Measurements from ENCODE around the gene ASXL3.

ASXL3 gene

GRCh38 chr18:33717339-33717738 is 139.3 kb downstream of the ASXL3 start:
- no peak for DNase-seq (ENCODE audit: low read depth in 2 of 2)

- DNase-seq (ENCODE audit: low read depth in 2 of 2), result no peak
Measured at GRCh38 chr18:33720133-33720532, 142.1 kb downstream of the ASXL3 start.

DNA sequence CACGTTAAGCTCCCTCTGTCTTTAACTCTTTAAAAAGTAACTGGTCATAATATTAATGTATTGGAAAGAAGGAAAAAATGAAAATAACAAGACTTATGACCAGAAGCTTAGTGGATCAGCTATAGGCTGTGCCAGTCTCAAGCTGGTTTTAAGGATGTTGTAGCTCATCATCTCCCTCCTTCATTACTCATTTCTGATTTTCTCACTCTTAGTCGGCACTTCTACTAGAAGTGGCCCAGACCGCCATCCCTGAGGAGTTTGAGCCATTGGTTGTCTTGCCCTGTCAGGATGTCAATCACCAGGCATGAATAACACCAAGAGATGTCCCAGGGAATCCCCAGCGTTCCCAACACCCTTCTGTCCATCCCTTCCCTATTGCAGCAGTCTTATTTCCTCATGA is 151.5 kb downstream of the ASXL3 start:
- DNase-seq (ENCODE audit: low read depth in 2 of 2), result no peak

DNA sequence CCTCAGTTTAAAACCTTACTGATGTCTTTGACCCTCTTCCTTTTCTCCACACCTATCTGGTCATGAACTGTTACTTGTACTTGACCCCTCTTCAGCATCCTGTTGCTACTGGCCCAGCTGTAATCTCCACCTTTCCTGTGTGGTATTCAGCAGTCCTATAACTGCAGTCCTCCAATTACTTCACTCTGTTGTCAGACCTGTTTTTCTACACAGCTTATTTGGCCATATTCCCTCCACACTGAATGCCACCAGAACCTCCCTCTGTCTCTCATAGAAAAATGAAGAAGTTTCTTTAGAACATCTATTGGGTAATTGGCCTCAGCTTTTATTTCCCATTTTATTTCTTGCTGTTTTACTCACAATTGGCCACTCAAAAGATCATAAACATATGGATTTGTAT is 155.4 kb downstream of the ASXL3 start:
- no peak for DNase-seq (ENCODE audit: low read depth in 2 of 2)

- DNase-seq (ENCODE audit: low read depth in 2 of 2), result no peak
Measured at GRCh38 chr18:33735428-33735827, 157.4 kb downstream of the ASXL3 start.

GRCh38 chr18:33741760-33742159 is 163.7 kb downstream of the ASXL3 start:
- no peak for DNase-seq (ENCODE audit: low read depth in 2 of 2)

DNA sequence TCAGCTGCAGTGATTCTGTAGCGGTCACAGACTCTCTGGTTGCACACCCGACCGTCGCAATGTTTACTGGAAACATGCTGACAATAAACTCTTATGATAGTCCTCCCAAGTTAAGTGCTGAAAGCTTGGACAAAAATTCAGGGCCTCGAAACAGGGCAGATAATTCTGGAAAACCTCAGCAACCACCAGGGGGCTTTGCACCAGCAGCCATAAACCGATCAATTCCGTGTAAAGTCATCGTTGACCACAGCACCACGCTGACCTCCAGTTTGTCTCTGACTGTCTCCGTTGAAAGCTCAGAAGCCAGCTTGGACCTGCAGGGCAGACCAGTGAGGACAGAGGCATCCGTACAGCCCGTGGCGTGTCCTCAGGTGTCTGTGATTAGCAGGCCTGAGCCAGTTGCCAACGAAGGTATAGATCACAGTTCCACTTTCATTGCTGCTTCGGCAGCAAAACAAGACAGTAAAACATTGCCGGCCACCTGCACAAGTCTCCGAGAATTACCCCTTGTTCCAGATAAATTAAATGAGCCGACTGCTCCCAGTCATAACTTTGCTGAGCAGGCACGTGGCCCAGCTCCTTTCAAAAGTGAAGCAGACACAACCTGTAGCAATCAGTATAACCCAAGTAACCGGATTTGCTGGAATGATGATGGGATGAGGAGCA is 166.1 kb downstream of the ASXL3 start:
- DNase-seq (ENCODE audit: low read depth in 2 of 2), result no peak

GRCh38 chr18:33745151-33745795 is 167.3 kb downstream of the ASXL3 start:
- DNase-seq (ENCODE audit: low read depth in 2 of 2), result no peak

- no peak for DNase-seq (ENCODE audit: low read depth in 2 of 2)
Measured at GRCh38 chr18:33745871-33746545, 168.0 kb downstream of the ASXL3 start.

DNA sequence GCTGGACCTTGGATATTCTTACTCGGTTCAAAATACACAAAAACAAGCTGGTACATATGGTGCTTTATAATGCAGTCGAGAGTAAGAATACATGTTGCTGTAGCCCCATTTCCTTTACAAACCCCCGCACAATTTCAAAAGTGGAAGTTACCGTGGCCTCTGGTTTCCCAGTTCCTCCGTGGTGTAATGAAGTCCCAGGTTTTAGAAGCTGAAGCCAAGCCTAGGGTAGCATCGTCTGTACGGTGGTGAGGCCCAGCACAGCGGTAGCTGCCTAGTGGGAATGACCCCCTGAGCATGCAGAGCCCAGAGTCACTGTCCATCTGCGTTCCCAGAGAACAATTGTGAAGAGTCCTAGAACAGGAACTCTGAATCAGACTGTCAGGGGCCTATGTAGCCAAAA is 171.8 kb downstream of the ASXL3 start:
- DNase-seq (ENCODE audit: low read depth in 2 of 2), result no peak

GRCh38 chr18:33750366-33750765 is 172.3 kb downstream of the ASXL3 start:
- DNase-seq (ENCODE audit: low read depth in 2 of 2), result no peak

DNA sequence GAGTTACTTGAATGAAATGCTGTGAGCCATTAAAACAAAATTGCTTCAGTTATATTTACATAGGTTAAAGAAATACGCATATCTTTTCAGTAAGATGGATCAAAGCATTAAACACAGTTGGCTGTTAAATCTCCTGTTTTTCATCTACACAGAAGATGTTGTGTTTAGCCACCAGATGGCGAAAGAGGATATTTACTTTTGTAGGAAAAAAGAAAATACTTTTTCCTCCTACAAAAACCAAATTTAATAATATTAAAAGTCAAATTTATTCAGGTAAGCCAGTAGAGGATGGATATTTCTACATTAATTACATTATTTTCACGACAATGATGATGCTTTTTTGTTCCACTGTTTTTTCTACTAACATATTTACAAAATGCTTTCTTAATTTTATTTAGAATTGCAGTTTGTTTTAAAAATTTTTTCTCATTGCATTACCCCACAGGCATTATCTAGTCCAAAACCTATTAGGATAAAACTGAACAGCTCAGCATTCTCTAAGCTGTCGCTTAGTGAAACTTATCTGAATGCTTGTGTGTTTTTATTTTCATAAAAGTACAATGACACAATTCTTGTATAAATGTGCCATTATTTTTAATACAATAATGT is 173.7 kb downstream of the ASXL3 start:
- DNase-seq (ENCODE audit: low read depth in 2 of 2), result no peak

DNA sequence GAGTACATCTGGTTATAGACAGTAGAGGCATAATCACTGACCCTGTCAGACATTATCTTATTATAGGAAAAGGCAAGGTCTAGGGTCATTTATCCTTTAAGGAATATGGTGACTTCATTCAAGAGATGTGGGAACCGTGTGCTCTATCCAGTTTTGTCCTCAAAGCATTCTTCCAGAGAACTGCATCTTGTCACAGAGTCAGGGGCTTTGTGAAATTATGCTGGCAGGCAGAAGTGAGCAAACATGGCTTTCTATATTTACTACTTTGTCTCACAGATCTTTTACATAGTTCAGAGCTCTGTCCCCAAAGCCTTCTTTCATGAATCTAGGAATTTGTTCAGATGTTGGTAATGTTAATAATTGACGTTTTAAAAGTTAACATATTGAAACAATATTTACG is 177.4 kb downstream of the ASXL3 start:
- DNase-seq (ENCODE audit: low read depth in 2 of 2), result no peak

DNA sequence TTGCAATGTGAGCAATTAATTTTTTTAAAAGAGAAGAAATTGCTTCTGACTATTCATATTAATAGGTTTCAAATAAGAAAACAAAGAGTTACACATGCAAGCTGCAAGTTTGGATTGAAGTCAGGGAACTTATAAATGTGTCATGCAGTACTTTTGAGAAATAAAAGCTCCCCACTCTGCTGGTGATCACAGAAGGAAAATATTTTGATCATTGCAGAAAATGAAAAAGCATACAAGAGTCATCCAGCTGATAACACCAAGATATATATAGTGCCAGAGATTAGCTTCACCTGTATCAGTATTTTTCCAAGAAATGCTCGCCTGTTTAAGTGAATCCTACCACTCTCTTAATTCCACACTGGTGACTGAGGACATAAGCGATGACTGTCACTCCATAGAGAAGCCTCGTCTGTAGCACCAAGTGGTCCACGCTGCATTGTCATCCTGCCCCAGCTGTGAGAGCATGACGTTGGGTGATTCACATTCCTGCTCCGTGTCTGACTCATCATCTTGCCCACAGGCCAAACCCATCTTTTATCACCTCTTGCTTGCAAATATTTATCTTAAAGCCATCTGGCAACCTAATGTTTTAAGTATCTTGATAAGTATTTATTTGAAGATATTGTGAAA is 178.0 kb downstream of the ASXL3 start:
- DNase-seq (ENCODE audit: low read depth in 2 of 2), result no peak

GRCh38 chr18:33757037-33757436 is 179.0 kb downstream of the ASXL3 start:
- no peak for DNase-seq (ENCODE audit: low read depth in 2 of 2)

DNA sequence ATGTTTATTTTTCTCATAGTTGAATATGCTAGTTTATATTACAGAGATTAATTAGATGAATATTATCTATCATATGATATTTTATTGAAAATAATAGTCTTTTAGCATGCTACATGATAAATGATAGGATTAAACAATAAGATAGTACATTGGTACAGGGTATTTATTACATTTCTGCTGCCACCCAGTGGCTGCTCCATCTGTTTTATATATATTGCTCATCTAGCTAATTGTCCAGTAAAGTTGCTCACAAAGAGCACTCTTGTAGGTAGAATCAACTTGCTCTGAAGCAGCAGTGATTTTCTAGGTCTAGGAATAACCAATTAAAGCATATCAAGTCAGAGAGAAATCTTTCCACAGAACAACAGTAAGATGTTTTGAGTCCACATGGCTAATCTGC is 183.3 kb downstream of the ASXL3 start:
- DNase-seq (ENCODE audit: low read depth in 2 of 2), result no peak

DNA sequence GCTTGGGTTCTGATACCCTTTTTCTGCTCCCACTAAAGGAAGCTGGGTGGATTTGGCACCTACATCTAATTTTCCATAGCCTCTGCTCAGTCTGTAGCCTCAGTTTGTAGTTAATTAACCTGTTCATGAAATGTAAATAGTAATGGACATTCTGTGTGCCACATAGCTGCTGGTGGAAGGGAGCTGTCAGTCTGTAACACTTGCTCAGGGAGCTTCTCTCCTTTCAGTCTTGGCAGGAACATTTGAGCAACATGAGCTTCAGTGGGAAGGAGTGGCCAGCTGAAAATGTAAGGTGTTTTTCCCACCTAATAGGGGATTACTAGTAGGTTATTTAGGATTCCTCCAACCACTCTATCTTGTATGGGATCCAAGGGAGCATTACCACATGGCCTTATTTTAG is 203.4 kb downstream of the ASXL3 start:
- no peak for DNase-seq (ENCODE audit: low read depth in 2 of 2)
